Activated T-cell treated with anti-CD3 and anti-CD28 coated beads, Interleukin-2, amount 50 U/mL, for 72 hours (primary cell): Measurements from ENCODE around the gene STEAP2. TPM values are rescaled to one million over a fixed set of nuclear protein-coding genes. Genes with fewer than 3 reads are reported as not detected.

Experiments used
- ATAC-seq, 2 donors: fragments of 150-1000 bp; cut with Tn5 transposase; replicated peaks in 1 of 2; 2 replicates each; pipeline ENCODE4 v1.10.0; 2021; ENCODE audit warnings: moderate library complexity in 2 of 2, mild to moderate bottlenecking in 1 of 2
- DNase-seq, 2 donors: peaks; one replicate each; pipeline ENCODE4 v3.0.0; 2021 to 2022; ENCODE audit warnings: mixed read lengths in 1 of 2
- H3K27ac Mint-ChIP-seq: one replicate; pipeline ENCODE4 v1.8.0; 2022; ENCODE audit warnings: mild to moderate bottlenecking, moderate library complexity, mixed read lengths
- H3K27me3 Mint-ChIP-seq: one replicate; pipeline ENCODE4 v1.8.0; 2022; ENCODE audit warnings: low read depth, mixed read lengths
- H3K36me3 Mint-ChIP-seq, 2 donors: one replicate each; pipeline ENCODE4 v1.8.0; 2022; ENCODE audit warnings: mixed read lengths in 2 of 2, mild to moderate bottlenecking in 1 of 2; ENCODE audit not compliant: insufficient read depth in 2 of 2
- H3K4me1 Mint-ChIP-seq: one replicate; pipeline ENCODE4 v1.8.0; 2022; ENCODE audit warnings: low read depth, mixed read lengths
- H3K4me3 Mint-ChIP-seq, 2 donors: one replicate each; pipeline ENCODE4 v1.8.0; 2022; ENCODE audit warnings: mild to moderate bottlenecking in 2 of 2, mixed read lengths in 2 of 2, moderate library complexity in 2 of 2
- H3K9me3 Mint-ChIP-seq, 2 donors: one replicate each; pipeline ENCODE4 v1.8.0; 2022; ENCODE audit warnings: mixed read lengths in 2 of 2
- total RNA-seq, 2 donors: library from RNA; stranded (reverse); gene quantifications; one replicate each; pipeline ENCODE4 v1.2.3, GENCODE V29; 2022

Gene STEAP2
- not detected for total RNA-seq

DNA sequence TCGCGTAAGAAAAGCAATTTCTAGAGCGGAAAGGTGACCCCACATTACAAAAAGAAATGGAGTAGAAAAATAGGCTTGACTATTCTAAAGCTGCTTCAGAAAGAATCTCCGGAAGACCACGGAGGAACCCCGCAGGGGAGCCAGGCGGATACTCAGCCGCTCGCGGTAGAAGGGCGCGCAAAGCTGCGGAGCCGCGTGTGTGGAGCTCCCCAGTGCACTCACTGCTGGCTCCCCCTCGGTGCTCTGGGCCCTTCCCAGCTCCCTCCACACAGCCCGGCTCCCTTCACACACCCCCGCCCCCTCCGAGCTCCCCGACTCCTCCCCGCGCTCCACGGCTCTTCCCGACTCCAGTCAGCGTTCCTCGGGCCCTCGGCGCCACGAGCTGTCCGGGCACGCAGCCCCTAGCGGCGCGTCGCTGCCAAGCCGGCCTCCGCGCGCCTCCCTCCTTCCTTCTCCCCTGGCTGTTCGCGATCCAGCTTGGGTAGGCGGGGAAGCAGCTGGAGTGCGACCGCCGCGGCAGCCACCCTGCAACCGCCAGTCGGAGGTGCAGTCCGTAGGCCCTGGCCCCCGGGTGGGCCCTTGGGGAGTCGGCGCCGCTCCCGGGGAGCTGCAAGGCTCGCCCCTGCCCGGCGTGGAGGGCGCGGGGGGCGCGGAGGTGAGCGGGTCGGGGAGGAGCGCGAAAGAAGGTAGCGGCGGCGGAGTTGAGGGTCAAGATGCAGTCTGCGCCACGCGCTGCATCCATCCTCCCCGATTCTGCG lies at the start of gene STEAP2:
Gene STEAP2, plus strand, starts transcription at position 350 of the 758 bp plus-strand sequence. CDS start 13,343 bp downstream, outside the sequence.
- Mint-ChIP-seq H3K36me3 (no peaks in the 10 kb centered on the region), H3K27ac (no peak within 1 kb of the TSS), H3K4me1 (peaks cover 9% of the 10 kb centered on the region), H3K9me3 (no peaks in the 10 kb centered on the region), H3K27me3 (peaks cover 17% of the 10 kb centered on the region), H3K4me3 (peak within 1 kb of the TSS; percentile 63 to 64)
- peak; percentile 86 to 92 for ATAC-seq
- DNase-seq = peak; percentile 47 to 52

DNA sequence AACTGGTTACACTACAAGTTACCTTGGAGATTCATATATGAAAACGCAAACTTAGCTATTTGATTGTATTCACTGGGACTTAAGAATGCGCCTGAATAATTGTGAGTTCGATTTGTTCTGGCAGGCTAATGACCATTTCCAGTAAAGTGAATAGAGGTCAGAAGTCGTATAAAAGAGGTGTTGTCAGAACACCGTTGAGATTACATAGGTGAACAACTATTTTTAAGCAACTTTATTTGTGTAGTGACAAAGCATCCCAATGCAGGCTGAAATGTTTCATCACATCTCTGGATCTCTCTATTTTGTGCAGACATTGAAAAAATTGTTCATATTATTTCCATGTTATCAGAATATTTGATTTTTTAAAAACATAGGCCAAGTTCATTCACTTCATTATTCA lies 48.0 kb upstream of the STEAP2 start:
- ATAC-seq (no peak), DNase-seq (no peak)
- Mint-ChIP-seq H3K9me3 (no peaks in the 10 kb centered on the region), H3K4me1 (no peaks in the 10 kb centered on the region), H3K27me3 (peaks cover 46% of the 10 kb centered on the region), H3K36me3 (no peaks in the 10 kb centered on the region), H3K4me3 (no peak overlapping the region), H3K27ac (no peak overlapping the region)

DNA sequence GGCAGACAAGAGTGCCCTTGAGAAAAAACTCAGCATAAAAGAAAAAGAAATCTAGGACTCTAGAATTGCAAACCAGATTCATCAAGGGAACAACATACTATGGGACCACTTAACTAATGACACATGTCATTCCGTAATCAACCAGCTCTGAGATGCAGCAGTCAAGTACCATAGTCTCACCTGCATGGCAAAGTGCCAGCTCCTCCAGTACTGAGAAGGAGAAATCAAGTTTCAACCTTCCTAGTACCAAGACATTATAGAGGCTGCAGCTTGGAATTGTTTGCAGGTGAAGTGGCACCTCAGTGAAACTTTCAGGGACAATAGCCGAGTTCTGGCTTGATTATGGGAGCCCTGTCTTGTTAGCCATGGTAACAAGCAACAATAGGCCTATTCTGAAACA lies 45.8 kb upstream of the STEAP2 start:
- Mint-ChIP-seq H3K36me3 (peaks cover 2 to 3% of the 10 kb centered on the region in 2 donors), H3K4me3 (no peak overlapping the region), H3K4me1 (no peaks in the 10 kb centered on the region), H3K27me3 (peaks cover 54% of the 10 kb centered on the region), H3K27ac (no peak overlapping the region), H3K9me3 (peaks cover 0 to 3% of the 10 kb centered on the region in 2 donors)
- DNase-seq (no peak), ATAC-seq (no peak)

DNA sequence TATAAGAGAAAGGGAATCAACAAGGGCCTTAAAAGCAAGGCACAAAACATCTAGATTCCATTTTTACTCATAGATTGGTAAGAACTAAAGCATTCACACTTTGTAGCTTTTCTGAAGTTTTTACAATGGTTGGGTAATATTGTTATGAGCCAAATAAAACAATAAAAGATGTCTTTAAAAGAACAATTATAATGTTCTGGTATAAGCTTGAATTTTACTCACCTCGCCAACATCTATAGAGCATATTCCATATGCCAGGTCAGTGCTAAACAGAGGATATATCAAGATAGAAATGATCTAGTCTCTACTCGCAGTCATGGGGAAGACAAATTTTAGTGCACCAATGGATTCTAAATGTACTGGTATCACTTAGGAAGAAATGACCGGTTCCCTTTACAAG lies 45.4 kb upstream of the STEAP2 start:
- Mint-ChIP-seq H3K4me1 (no peaks in the 10 kb centered on the region), H3K27ac (no peak overlapping the region), H3K4me3 (no peak overlapping the region), H3K27me3 (peaks cover 59% of the 10 kb centered on the region), H3K36me3 (peaks cover 3 to 5% of the 10 kb centered on the region in 2 donors), H3K9me3 (peaks cover 0 to 6% of the 10 kb centered on the region in 2 donors)
- no peak for DNase-seq
- no peak for ATAC-seq

DNA sequence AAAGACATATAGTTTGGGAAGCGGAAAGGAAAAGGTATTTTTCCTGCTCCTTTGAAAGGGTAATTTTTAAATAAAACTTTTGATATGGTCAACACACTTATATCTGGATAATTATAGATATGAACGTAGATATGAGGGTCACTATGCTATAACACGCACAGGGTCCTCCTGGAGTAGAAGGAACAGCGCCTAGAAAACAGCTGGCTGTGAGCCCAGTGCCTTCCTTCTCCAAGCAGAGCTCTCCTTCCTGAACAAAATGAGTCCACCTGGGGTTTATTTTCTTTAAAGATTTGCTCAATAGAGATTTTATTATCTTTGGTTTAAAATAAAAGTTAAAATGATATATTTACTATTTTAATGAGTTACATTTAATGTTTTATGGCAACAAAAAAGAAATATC lies 44.2 kb upstream of the STEAP2 start:
- Mint-ChIP-seq H3K4me3 (no peak overlapping the region), H3K9me3 (peaks cover 0 to 6% of the 10 kb centered on the region in 2 donors), H3K36me3 (peaks cover 3 to 8% of the 10 kb centered on the region in 2 donors), H3K27me3 (peaks cover 69% of the 10 kb centered on the region), H3K4me1 (no peaks in the 10 kb centered on the region), H3K27ac (no peak overlapping the region)
- no peak for ATAC-seq
- no peak for DNase-seq

DNA sequence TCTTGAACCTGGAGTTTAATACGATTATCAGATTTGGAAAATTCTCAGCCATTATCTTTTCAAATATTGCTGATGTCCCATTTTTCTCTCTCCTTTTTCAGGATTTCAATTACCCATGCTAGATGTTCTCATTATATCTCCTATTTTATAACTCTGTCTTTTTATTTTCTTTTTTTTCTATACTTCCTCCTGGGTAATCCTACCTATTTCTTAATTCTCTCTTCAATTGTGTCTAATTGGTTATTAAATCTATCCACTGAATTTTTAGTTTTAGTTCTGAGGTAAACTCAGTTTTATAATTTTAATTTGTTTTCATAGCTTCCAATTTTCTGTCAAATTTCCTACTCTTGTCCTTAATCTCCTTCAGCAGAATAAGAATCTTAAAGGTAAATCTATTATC lies 41.6 kb upstream of the STEAP2 start:
- H3K4me1 Mint-ChIP-seq = peaks cover 14% of the 10 kb centered on the region
- no peak overlapping the region for H3K4me3 Mint-ChIP-seq
- peaks cover 44% of the 10 kb centered on the region for H3K27me3 Mint-ChIP-seq
- H3K27ac Mint-ChIP-seq = no peak overlapping the region
- no peak for DNase-seq
- peaks cover 0 to 6% of the 10 kb centered on the region in 2 donors for H3K9me3 Mint-ChIP-seq
- no peak for ATAC-seq
- peaks cover 3 to 8% of the 10 kb centered on the region in 2 donors for H3K36me3 Mint-ChIP-seq

DNA sequence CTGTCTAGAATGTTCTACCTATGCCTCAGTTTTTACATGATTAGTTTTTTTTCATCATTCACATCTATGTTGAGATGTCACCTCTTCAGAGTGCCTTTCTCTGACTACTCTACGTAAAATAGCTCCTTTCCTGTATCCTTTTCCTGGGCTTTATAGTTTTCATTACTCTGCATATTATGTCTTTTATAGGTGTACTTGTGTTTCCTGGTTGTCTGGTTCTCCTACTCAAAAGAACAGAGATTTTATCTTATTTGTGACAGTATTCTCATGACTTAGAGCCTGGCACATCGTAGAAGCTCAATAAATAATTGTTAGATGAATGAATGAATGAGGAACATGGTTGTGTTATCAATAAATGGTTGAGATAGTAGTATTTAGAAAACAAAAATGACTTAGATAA lies 39.4 kb upstream of the STEAP2 start:
- no peak overlapping the region for H3K4me3 Mint-ChIP-seq
- DNase-seq (no peak), ATAC-seq (no peak)
- H3K9me3 Mint-ChIP-seq = peaks cover 0 to 6% of the 10 kb centered on the region in 2 donors
- no peak overlapping the region for H3K27ac Mint-ChIP-seq
- H3K27me3 Mint-ChIP-seq = peaks cover 27% of the 10 kb centered on the region
- peaks cover 14% of the 10 kb centered on the region for H3K4me1 Mint-ChIP-seq
- peaks cover 3 to 8% of the 10 kb centered on the region in 2 donors for H3K36me3 Mint-ChIP-seq

DNA sequence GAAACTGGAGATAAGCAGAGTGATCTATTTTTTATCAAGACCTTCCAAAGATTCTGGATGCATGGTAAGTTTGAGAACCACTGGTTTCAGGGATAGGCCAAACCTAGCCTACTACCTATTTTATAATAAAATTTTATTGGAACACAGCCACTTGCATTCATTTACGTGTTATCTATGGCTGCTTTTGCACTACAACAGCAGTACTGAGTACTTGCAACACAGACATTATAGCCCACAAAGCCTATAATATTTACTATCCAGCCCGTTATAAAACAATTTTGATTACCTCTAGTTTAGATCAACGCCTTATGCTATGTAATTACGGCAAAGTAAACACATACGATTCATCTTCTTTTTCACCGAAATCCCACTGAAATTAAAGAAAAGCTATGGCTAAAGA lies 38.9 kb upstream of the STEAP2 start:
- H3K4me3 Mint-ChIP-seq = peak overlapping the region; percentile 47 to 58
- peaks cover 14% of the 10 kb centered on the region for H3K4me1 Mint-ChIP-seq
- ATAC-seq = no peak
- H3K9me3 Mint-ChIP-seq = peaks cover 0 to 6% of the 10 kb centered on the region in 2 donors
- peaks cover 3 to 8% of the 10 kb centered on the region in 2 donors for H3K36me3 Mint-ChIP-seq
- peaks cover 25% of the 10 kb centered on the region for H3K27me3 Mint-ChIP-seq
- H3K27ac Mint-ChIP-seq = peak overlapping the region; percentile 80
- DNase-seq = no peak

DNA sequence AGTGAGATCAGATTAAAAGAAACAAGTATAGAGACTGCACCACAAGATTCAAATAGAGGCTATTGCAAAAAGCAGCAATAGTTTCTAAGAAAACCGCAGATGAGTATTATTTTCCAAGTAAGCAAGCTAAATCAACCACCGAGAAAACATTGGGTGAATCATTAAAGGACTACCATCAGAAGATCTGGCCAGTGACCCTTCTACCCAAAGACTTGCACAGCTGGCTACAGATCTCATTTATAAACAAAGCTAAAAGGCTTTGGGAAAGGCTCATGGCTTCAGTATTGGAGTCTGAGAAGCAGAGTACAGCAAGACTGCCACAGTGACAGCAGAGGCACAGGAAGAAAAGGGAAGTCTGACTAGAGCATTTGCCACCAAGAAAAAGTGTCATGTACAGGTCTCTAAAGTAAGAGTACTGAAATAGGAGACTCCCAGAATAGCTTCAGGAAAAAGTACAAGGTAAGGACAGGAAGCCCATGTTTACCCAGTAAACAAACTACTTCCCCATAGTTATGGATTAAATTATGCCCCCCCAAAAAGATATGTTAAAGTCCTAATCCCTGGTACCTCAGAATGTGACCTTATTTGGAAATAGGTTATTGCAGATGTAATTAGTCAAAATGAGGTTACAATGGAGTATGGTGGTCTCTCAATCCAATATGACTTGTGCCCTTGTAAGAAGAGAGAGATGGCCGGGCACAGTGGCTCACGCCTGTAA lies 38.3 kb upstream of the STEAP2 start:
- ATAC-seq (peak; percentile 75 to 89), DNase-seq (no peak)
- H3K36me3 Mint-ChIP-seq = peaks cover 3 to 8% of the 10 kb centered on the region in 2 donors
- peaks cover 25% of the 10 kb centered on the region for H3K27me3 Mint-ChIP-seq
- H3K27ac Mint-ChIP-seq = peak overlapping the region; percentile 80
- peaks cover 18% of the 10 kb centered on the region for H3K4me1 Mint-ChIP-seq
- peaks cover 0 to 6% of the 10 kb centered on the region in 2 donors for H3K9me3 Mint-ChIP-seq
- peak overlapping the region; percentile 47 to 58 for H3K4me3 Mint-ChIP-seq

DNA sequence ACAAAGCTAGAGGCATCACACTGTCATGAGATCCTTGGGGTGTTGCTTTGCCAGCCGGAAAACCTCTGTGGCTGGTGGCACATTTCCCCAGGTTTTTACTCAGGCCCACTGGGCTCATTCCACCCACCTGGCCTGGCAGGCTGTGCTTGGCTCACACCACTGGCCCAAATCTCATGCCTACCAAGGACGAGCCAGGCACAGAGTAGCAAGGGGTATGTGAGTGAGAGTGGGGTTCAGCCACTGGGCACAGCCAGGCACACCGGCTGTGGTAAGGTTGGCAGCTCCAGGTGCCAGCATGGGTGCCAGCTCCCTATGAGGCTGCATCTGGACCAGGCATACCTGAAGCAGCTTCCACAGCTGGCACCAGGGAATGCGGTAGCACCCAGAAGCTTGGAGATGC lies 35.9 kb upstream of the STEAP2 start:
- H3K4me3 Mint-ChIP-seq = no peak overlapping the region
- H3K27me3 Mint-ChIP-seq = peaks cover 18% of the 10 kb centered on the region
- ATAC-seq (no peak), DNase-seq (no peak)
- H3K36me3 Mint-ChIP-seq = peaks cover 0 to 7% of the 10 kb centered on the region in 2 donors
- no peak overlapping the region for H3K27ac Mint-ChIP-seq
- H3K4me1 Mint-ChIP-seq = peaks cover 42% of the 10 kb centered on the region
- H3K9me3 Mint-ChIP-seq = peaks cover 0 to 3% of the 10 kb centered on the region in 2 donors

DNA sequence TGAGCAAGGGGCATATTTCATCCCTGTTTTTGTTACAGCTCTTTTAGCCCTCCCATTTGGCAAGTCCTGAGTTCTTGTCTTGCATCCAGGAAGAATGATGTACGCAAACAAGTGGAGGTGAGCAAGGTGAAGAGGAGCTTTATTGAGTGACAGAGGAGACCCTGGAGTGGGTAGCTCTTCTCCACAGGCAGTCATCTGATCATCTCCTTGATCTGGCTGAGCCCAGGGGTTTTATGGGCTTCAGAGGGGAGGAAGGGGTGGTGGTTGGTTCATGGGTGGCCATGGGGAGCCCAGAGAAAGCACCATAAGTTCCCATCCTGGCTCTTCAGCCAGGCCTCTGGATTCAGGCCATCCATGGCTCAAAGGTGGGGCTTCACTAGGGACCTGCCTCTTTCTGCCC lies 35.3 kb upstream of the STEAP2 start:
- H3K4me3 Mint-ChIP-seq = no peak overlapping the region
- H3K9me3 Mint-ChIP-seq = peaks cover 0 to under 1% of the 10 kb centered on the region in 2 donors
- peaks cover 43% of the 10 kb centered on the region for H3K4me1 Mint-ChIP-seq
- H3K27me3 Mint-ChIP-seq = peaks cover 12% of the 10 kb centered on the region
- DNase-seq (no peak), ATAC-seq (no peak)
- peaks cover 0 to 3% of the 10 kb centered on the region in 2 donors for H3K36me3 Mint-ChIP-seq
- H3K27ac Mint-ChIP-seq = no peak overlapping the region

DNA sequence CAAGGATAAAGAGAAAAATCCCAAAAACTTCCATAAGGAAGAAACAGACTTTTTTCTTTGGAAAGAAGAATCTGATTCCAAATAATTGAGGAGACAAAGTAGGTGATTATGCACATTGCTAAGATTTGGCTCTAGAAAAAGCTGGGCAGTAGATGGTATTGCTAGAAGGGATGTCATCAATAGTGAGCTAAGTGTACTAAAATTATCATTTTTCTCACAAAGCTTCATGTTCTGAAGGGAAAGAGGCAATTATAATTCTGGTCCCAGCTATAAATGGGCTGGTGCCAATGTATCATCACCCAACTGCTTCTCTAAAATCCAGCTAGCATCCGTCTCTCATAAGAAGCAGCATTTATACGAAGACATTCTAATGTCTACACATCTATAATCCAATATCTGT lies 33.4 kb upstream of the STEAP2 start:
- no peak for DNase-seq
- peaks cover 18% of the 10 kb centered on the region for H3K27me3 Mint-ChIP-seq
- ATAC-seq = no peak
- peaks cover 42% of the 10 kb centered on the region for H3K4me1 Mint-ChIP-seq
- no peak overlapping the region for H3K27ac Mint-ChIP-seq
- H3K9me3 Mint-ChIP-seq = peaks cover 3 to 4% of the 10 kb centered on the region in 2 donors
- H3K4me3 Mint-ChIP-seq = no peak overlapping the region
- H3K36me3 Mint-ChIP-seq = peaks cover 2 to 7% of the 10 kb centered on the region in 2 donors

DNA sequence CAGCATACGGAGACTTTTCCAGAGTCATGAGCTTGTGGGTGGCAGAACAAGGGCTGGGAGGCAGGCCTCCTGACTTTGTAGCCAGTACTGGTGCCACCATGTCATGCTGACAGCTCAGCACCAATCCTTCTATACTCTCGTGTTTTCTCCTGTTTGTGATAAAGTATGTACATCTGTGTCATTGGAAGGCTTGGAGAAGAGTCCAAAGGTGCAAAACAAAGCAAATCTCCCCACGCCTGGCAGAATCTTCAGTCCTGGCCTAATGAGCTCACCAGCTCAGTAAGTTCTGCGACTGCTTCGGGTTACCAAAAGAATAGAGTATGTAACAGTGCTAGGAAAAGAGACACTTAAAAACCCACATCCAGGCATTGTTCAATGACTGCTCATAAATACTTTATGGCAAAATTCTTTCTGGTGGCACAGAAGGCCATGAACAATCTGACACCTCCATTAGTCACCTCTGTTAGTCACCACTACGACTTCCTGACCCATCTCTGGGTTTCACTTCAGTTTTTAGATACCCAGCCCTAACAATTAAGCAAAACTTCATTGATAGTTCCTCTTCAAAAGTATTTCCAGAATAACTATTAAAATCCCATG lies 32.8 kb upstream of the STEAP2 start:
- peaks cover 21% of the 10 kb centered on the region for H3K27me3 Mint-ChIP-seq
- peak; percentile 98 to 99 for ATAC-seq
- H3K4me1 Mint-ChIP-seq = peaks cover 37% of the 10 kb centered on the region
- H3K36me3 Mint-ChIP-seq = peaks cover 2 to 7% of the 10 kb centered on the region in 2 donors
- DNase-seq = peak; percentile 41 to 42
- peaks cover 3 to 4% of the 10 kb centered on the region in 2 donors for H3K9me3 Mint-ChIP-seq
- peak overlapping the region; percentile 88 for H3K27ac Mint-ChIP-seq
- peak overlapping the region; percentile 62 to 72 for H3K4me3 Mint-ChIP-seq
